Measurements from ENCODE around the gene TICAM1.

- TF ChIP-seq POLR2A (IDR thresholded peaks at IDR 0.05) (no peak), CTCF (IDR thresholded peaks at IDR 0.05) (no peak), EP300 (IDR thresholded peaks at IDR 0.05) (no peak)
Observed at GRCh38 chr19:4859697-4860096, 28.2 kb upstream of the TICAM1 start.

All from tibial nerve (tissue), 4 donors.